Endothelial cell of umbilical vein (primary cell): Measurements from ENCODE around the gene SORL1. TPM values are rescaled to one million over a fixed set of nuclear protein-coding genes. Genes with fewer than 3 reads are reported as not detected.

Experiments used
- BruUV-seq: library from RNA; stranded (reverse); fragments of 400-500 nt; replicated peaks from 2 replicates; lab custom pipeline; 2021; lab: Mats Ljungman, UMichigan
- CTCF ChIA-PET: fragments of 300-600, 350-600 bp; sonication (Branson Sonifier 250); formaldehyde crosslinking; loops from one replicate; lab custom pipeline; 2021; ENCODE audit warnings: antibody characterized with exemption, inconsistent platforms; lab: Charles Lee
- POLR2A ChIA-PET: fragments of 300-600, 350-600 bp; sonication (Branson Sonifier 250); formaldehyde crosslinking; loops from one replicate; lab custom pipeline; 2021; ENCODE audit warnings: antibody characterized with exemption, inconsistent platforms; lab: Charles Lee
- DNase-seq: peaks from one replicate; pipeline ENCODE4 v3.0.0-alpha.2; 2011; ENCODE audit warnings: low read depth, low spot score
- FAIRE-seq: peaks from 2 replicates; lab custom pipeline; 2011; peaks lifted over from hg19 to GRCh38; lab: Jason Lieb, UNC
- H2AFZ ChIP-seq: 2 replicates; pipeline ENCODE4 v1.6.0; 2012; ENCODE audit warnings: low read depth, low read length, control low read depth, inconsistent platforms
- H3K27ac ChIP-seq: 2 replicates; pipeline ENCODE4 v1.5.1; 2011; ENCODE audit warnings: low read depth, mild to moderate bottlenecking, control low read depth, low read length, moderate library complexity; ENCODE audit not compliant: insufficient read depth
- H3K27me3 ChIP-seq, 2 experiments: 2 replicates each; pipeline versions ENCODE4 v1.6.0 to v1.6.1; 2011; ENCODE audit warnings: low read length in 2 of 2, mixed read lengths in 1 of 2; ENCODE audit not compliant: control insufficient read depth in 2 of 2, insufficient read depth in 2 of 2
- H3K36me3 ChIP-seq, 2 experiments: 2 replicates in 1 of 2; 3 replicates in 1 of 2; pipeline ENCODE4 v1.5.1; 2011; ENCODE audit warnings: low read length in 2 of 2, mild to moderate bottlenecking in 1 of 2, moderate library complexity in 1 of 2; ENCODE audit not compliant: control insufficient read depth in 2 of 2, insufficient read depth in 2 of 2; ENCODE audit errors: extremely low read depth in 1 of 2
- H3K4me1 ChIP-seq: 3 replicates; pipeline ENCODE4 v1.5.1; 2011; ENCODE audit warnings: mild to moderate bottlenecking, low read length; ENCODE audit not compliant: control insufficient read depth, insufficient read depth; ENCODE audit errors: extremely low read depth
- H3K4me2 ChIP-seq: 2 replicates; pipeline ENCODE4 v1.6.1; 2011; ENCODE audit warnings: low read length, control low read depth, mixed read lengths; ENCODE audit not compliant: insufficient read depth
- H3K4me3 ChIP-seq, 3 experiments: fragments of 200-600 bp in 1 of 3; sonication (generic), shearing (Covaris generic) in 1 of 3; replicated peaks in 1 of 3; 2 replicates each; pipeline ENCODE4 v1.5.1; 2011 to 2016; ENCODE audit warnings: control low read depth in 3 of 3, low read length in 3 of 3, mild to moderate bottlenecking in 2 of 3, inconsistent platforms in 1 of 3, low read depth in 1 of 3, moderate library complexity in 1 of 3; ENCODE audit not compliant: insufficient read depth in 1 of 3
- H3K79me2 ChIP-seq: 2 replicates; pipeline ENCODE4 v1.6.0; 2012; ENCODE audit warnings: low read length, inconsistent platforms; ENCODE audit not compliant: control insufficient read depth, insufficient read depth
- H3K9ac ChIP-seq: replicated peaks from 2 replicates; pipeline ENCODE3; 2011; ENCODE audit warnings: low read length, control low read depth; ENCODE audit not compliant: insufficient read depth; ENCODE audit errors: extremely low read depth
- H3K9me1 ChIP-seq: replicated peaks from 3 replicates; pipeline ENCODE4 v1.6.0; 2011; ENCODE audit warnings: mild to moderate bottlenecking, low read length; ENCODE audit not compliant: control insufficient read depth, insufficient read depth; ENCODE audit errors: extremely low read depth
- H3K9me3 ChIP-seq: replicated peaks from 2 replicates; pipeline ENCODE4 v1.5.1; 2012; ENCODE audit warnings: low read length, inconsistent platforms; ENCODE audit not compliant: control insufficient read depth, insufficient read depth
- H4K20me1 ChIP-seq: replicated peaks from 2 replicates; pipeline ENCODE3; 2011; ENCODE audit warnings: mild to moderate bottlenecking, low read length; ENCODE audit not compliant: control insufficient read depth, insufficient read depth; ENCODE audit errors: extremely low read depth
- EZH2 ChIP-seq: IDR thresholded peaks from 2 replicates; pipeline ENCODE4 v1.6.1; 2012; ENCODE audit warnings: borderline replicate concordance, low read depth, mild to moderate bottlenecking, moderate library complexity, low read length, inconsistent platforms; ENCODE audit not compliant: severe bottlenecking
- FOS ChIP-seq: IDR thresholded peaks from 2 replicates; pipeline ENCODE4 v1.6.1; 2011; ENCODE audit warnings: mild to moderate bottlenecking, low read length, moderate library complexity, borderline replicate concordance; ENCODE audit not compliant: insufficient read depth
- GATA2 ChIP-seq: IDR thresholded peaks from 2 replicates; pipeline ENCODE4 v1.7.0; 2011; ENCODE audit warnings: low read depth, mild to moderate bottlenecking, moderate library complexity, mixed read lengths, low read length; ENCODE audit not compliant: insufficient read length, insufficient read depth
- MYC ChIP-seq: IDR thresholded peaks from one replicate; pipeline ENCODE4 v1.6.1; 2011; ENCODE audit warnings: mild to moderate bottlenecking, low read depth, low read length
- POLR2A ChIP-seq: IDR thresholded peaks from 2 replicates; pipeline ENCODE4 v1.6.1; 2012; ENCODE audit warnings: low read depth, mild to moderate bottlenecking, control low read depth, low read length
- POLR2AphosphoS5 ChIP-seq: IDR thresholded peaks from 2 replicates; pipeline ENCODE4 v1.6.1; 2012; ENCODE audit warnings: low read depth, mild to moderate bottlenecking, control low read depth, low read length, moderate library complexity; ENCODE audit not compliant: insufficient read depth
- dilution Hi-C: fragments of 300-500 bp; cut with MboI; formaldehyde crosslinking; loops from one replicate; pipeline ENCODE4 v1.15.0; 2019; ENCODE audit warnings: low sequenced_read_pairs; ENCODE audit not compliant: extremely low pct_ligation_motif_present
- intact Hi-C: fragments of 100-400 bp; cut with micrococcal nuclease; formaldehyde crosslinking; loops from one replicate; pipeline ENCODE4 v1.10.0; 2022
- polyA plus RNA-seq, 4 experiments: library from polyadenylated mRNA; depleted of rRNA in 3 of 4; stranded (reverse) in 3 of 4; unstranded in 1 of 4; fragments of >200 nt; gene quantifications; 2 replicates each; pipeline versions ENCODE4 v1.2.1 to v1.2.3, GENCODE V29; 2011 to 2012; ENCODE audit warnings: missing spikeins in 1 of 4
- total RNA-seq: library from RNA; stranded (reverse); gene quantifications from 2 replicates; pipeline ENCODE4 v1.2.3, GENCODE V29; 2021
- TF ChIP-seq, protein P1 (sequence below), 2 donors: IDR thresholded peaks; 1 replicate in 1 of 2; 2 replicates in 1 of 2; pipeline ENCODE4 v1.5.1; 2011; ENCODE audit warnings: low read length in 2 of 2, mild to moderate bottlenecking in 2 of 2, moderate library complexity in 2 of 2, control low read depth in 1 of 2, inconsistent platforms in 1 of 2, low read depth in 1 of 2; ENCODE audit not compliant: insufficient read depth in 1 of 2; ENCODE audit errors: extremely low read depth in 1 of 2

Gene SORL1
- total and polyA plus RNA-seq, 2 donors (not counting 3 experiments of a cell fraction or from before 2014, with no cell fraction given) = 0.17 to 0.31 TPM

DNA sequence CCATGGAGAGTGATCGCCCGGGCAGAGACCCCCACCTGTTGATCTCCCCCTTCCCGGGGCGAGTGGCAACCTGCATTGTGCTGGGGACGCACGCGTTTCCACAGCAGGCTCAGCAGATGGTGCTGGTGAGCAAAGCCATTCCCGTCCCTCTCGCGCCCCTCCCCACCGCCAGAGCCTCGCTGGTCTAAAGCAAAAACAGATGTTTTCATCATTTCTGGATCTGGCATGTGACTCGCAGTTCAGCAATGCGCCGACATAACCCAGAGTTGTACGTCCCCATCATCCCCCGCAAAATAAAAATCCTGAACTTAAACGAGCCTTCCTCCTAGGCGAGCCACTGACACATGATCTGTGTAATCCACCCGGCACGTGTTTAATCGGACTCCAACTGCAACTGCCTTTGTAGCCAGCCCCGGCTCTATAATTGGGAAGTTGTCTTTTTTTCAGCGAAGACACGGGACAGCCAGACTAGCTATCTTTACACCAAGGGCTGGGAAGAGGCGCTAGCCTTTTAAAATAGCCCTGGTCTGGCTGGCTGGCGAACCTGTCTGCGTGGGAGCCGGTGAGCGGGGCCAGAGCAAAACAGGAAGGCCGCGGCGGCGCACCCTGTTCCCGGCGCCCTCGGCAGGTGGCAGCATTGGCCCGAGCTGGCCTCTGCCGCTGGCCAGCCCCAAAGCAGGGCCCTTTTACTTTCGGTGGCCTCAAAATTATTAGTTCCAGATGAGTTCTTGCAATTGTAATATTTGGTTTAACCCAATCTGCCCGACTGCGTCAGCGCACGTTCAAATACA, 203.6 kb downstream of the SORL1 start:
- no peaks in the 10 kb centered on the region for H3K9me3 ChIP-seq
- FAIRE-seq = peak; percentile 90
- BruUV-seq = TSS peak; percentile 49
- H3K4me1 ChIP-seq = peaks cover 2% of the 10 kb centered on the region
- ChIA-PET CTCF (interaction anchor here (0.7 to 5.9 kb wide), 21 partner anchors 11 to 925 kb away, joined by 3 to 106 read pairs (median 6); no protein-coding TSS in a partner anchor), POLR2A (no interaction called here)
- H2AFZ ChIP-seq = peak overlapping the region; percentile 82
- dilution Hi-C loops (no loop called here), intact Hi-C loops (loop anchor here (1.0 to 5.0 kb wide), 11 partner anchors 68 to 926 kb away; no protein-coding TSS in a partner anchor)
- peak overlapping the region; percentile 6 to 68 (median 39) for H3K4me3 ChIP-seq
- DNase-seq = peak; percentile 87
- H3K9ac ChIP-seq = peak overlapping the region; percentile 83
- H3K27ac ChIP-seq = peak overlapping the region; percentile 69
- TF ChIP-seq GATA2 = no peak
- TF ChIP-seq MYC = no peak
- TF ChIP-seq POLR2A = no peak
- TF ChIP-seq EZH2 = peak; percentile 52
- TF ChIP-seq POLR2AphosphoS5 = no peak
- TF ChIP-seq, protein P1, sequence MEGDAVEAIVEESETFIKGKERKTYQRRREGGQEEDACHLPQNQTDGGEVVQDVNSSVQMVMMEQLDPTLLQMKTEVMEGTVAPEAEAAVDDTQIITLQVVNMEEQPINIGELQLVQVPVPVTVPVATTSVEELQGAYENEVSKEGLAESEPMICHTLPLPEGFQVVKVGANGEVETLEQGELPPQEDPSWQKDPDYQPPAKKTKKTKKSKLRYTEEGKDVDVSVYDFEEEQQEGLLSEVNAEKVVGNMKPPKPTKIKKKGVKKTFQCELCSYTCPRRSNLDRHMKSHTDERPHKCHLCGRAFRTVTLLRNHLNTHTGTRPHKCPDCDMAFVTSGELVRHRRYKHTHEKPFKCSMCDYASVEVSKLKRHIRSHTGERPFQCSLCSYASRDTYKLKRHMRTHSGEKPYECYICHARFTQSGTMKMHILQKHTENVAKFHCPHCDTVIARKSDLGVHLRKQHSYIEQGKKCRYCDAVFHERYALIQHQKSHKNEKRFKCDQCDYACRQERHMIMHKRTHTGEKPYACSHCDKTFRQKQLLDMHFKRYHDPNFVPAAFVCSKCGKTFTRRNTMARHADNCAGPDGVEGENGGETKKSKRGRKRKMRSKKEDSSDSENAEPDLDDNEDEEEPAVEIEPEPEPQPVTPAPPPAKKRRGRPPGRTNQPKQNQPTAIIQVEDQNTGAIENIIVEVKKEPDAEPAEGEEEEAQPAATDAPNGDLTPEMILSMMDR (IDR thresholded peaks at IDR 0.05; ENCODE audit: extremely low read depth in 1 of 2, insufficient read depth in 1 of 2, low read depth in 1 of 2, low read length in 2 of 2) = peak; percentile 84 to 98
- no peak for TF ChIP-seq FOS
- no peaks in the 10 kb centered on the region for H3K9me1 ChIP-seq
- H3K4me2 ChIP-seq = peak overlapping the region; percentile 78
- H4K20me1 ChIP-seq = no peaks in the 10 kb centered on the region
- H3K27me3 ChIP-seq = peaks cover 5 to 11% of the 10 kb centered on the region in 2 experiments
- no peaks in the 10 kb centered on the region for H3K36me3 ChIP-seq
- H3K79me2 ChIP-seq = no peaks in the 10 kb centered on the region
